Right lobe of liver (tissue), 6 donors: ENCODE data around the gene FCER2. TPM values are rescaled to one million over a fixed set of nuclear protein-coding genes. Genes with fewer than 3 reads are reported as not detected.

Source experiments
- ATAC-seq, 4 donors: fragments of 200-7000 bp; cut with Tn5 transposase; one replicate each; pipeline ENCODE4 v1.9.1; 2020; ENCODE audit warnings: mild to moderate bottlenecking in 4 of 4, moderate library complexity in 4 of 4
- DNase-seq, 3 donors: peaks; one replicate each; pipeline ENCODE4 v3.0.0-alpha.2; 2020
- H3K27ac ChIP-seq, 3 donors: fragments of 200-600 bp; one replicate each; pipeline ENCODE4 v1.8.0; 2022
- H3K27me3 ChIP-seq, 2 donors: fragments of 200-600 bp; one replicate each; pipeline ENCODE4 v1.8.0; 2022
- H3K36me3 ChIP-seq, 4 donors: fragments of 200-600 bp; sonication (generic) in 1 of 4; one replicate each; pipeline versions ENCODE4 v1.5.1 to v1.8.0; 2017 to 2022; ENCODE audit warnings: control low read depth in 1 of 4
- H3K4me1 ChIP-seq, 4 donors: fragments of 200-600 bp; sonication (generic) in 1 of 4; one replicate each; pipeline versions ENCODE4 v1.5.1 to v1.8.0; 2017 to 2022; ENCODE audit warnings: control low read depth in 1 of 4
- H3K4me3 ChIP-seq, 3 donors: fragments of 200-600 bp; one replicate each; pipeline ENCODE4 v1.8.0; 2022
- H3K9me3 ChIP-seq, 4 donors: fragments of 200-600 bp; sonication (generic) in 1 of 4; one replicate each; pipeline versions ENCODE4 v1.5.1 to v1.8.0; 2017 to 2022; ENCODE audit warnings: control low read depth in 1 of 4
- CTCF ChIP-seq, 4 donors: fragments of 200-600 bp in 3 of 4; fragments of 450-650 bp in 1 of 4; IDR thresholded peaks; one replicate each; pipeline versions ENCODE4 v1.5.1 to v1.8.0; 2016 to 2022; ENCODE audit warnings: antibody characterized with exemption in 4 of 4, mild to moderate bottlenecking in 2 of 4
- POLR2A ChIP-seq: fragments of 450-650 bp; IDR thresholded peaks from one replicate; pipeline ENCODE4 v1.6.1; 2017; ENCODE audit warnings: antibody characterized with exemption, mild to moderate bottlenecking
- WGBS: methylation state at CpG from one replicate; pipeline ENCODE4 v1.1.6; 2018; ENCODE audit warnings: low coverage, low lambda C conversion rate; ENCODE audit not compliant: insufficient coverage; ENCODE audit errors: missing lambda C conversion rate; 5-methylcytosine and 5-hydroxymethylcytosine counted together
- intact Hi-C, 2 donors: fragments of 100-400 bp; cut with DNase I; formaldehyde crosslinking; loops; one replicate each; pipeline versions ENCODE4 v1.11.2 to v1.14.1; 2022
- total RNA-seq, 6 experiments: library from RNA; depleted of rRNA in 2 of 6; stranded (reverse); fragments of >200 nt in 2 of 6; fragmentation: NEBNext Ultra II Directional in 3 of 6; extraction: Animal tissue kit (Norgen Biotek cat#: 25700) in 3 of 6; gene quantifications; one replicate each; pipeline versions ENCODE4 v1.1.0 to v1.2.4, GENCODE V29; 2016 to 2023
- donor health status: DM: no; HTN: yes; CAD: no.
- donor health status: DM: no; HTN: no; CAD: no.
- donor health status: DM: no; HTN: no; CAD: no.
- donor health status: DM: no; HTN: yes; CAD: no.
- donor health status: DM: no; HTN: yes; CAD: no.

FCER2 gene
- total RNA-seq, 6 experiments from 2014 or later, result 0.18 to 0.29 TPM; not detected in 4

GRCh38 chr19:7706955-7707456 lies 5.1 kb upstream of the FCER2 start:
- no peak overlapping the region for H3K4me3 ChIP-seq
- 29% methylated on average over 2 of the region's 8 CpGs for WGBS
- H3K4me1 ChIP-seq, result no peaks in the 10 kb centered on the region
- ATAC-seq (peak; percentile 58 to 75 (median 68)), DNase-seq (peak in 1 of 3 donors; percentile 43)
- no peaks in the 10 kb centered on the region for H3K9me3 ChIP-seq
- H3K27ac ChIP-seq, result peak overlapping the region; percentile 37 to 57 (median 44)
- H3K36me3 ChIP-seq, result no peaks in the 10 kb centered on the region
- no peak for TF ChIP-seq POLR2A
- no peak for TF ChIP-seq CTCF (IDR thresholded peaks at IDR 0.05)
- intact Hi-C loops, result no loop called here
- H3K27me3 ChIP-seq, result no peaks in the 10 kb centered on the region

GRCh38 chr19:7706188-7706954 lies 4.4 kb upstream of the FCER2 start:
- Histone ChIP-seq H3K4me3 (no peak overlapping the region), H3K9me3 (no peaks in the 10 kb centered on the region), H3K27me3 (no peaks in the 10 kb centered on the region), H3K4me1 (no peaks in the 10 kb centered on the region), H3K36me3 (no peaks in the 10 kb centered on the region), H3K27ac (peak overlapping the region; percentile 37 to 57 (median 44))
- intact Hi-C loops, result no loop called here
- DNase-seq, result no peak
- peak in 3 of 4 donors; percentile 8 to 9 (median 9) for ATAC-seq
- TF ChIP-seq POLR2A, result no peak
- TF ChIP-seq CTCF (IDR thresholded peaks at IDR 0.05), result no peak
- 65% methylated on average over 8 of the region's 14 CpGs for WGBS

- no peaks in the 10 kb centered on the region for H3K4me1 ChIP-seq
- H3K27ac ChIP-seq, result peak overlapping the region in 1 of 3 donors; percentile 57
- DNase-seq, result peak in 2 of 3 donors; percentile 55 to 75
- H3K27me3 ChIP-seq, result no peaks in the 10 kb centered on the region
- TF ChIP-seq CTCF (IDR thresholded peaks at IDR 0.05) (no peak), POLR2A (no peak)
- no peak overlapping the region for H3K4me3 ChIP-seq
- H3K36me3 ChIP-seq, result no peaks in the 10 kb centered on the region
- WGBS, result 27% methylated on average over 9 of the region's 24 CpGs
- no peaks in the 10 kb centered on the region for H3K9me3 ChIP-seq
- intact Hi-C loops, result no loop called here
- ATAC-seq, result peak; percentile 6 to 54 (median 42)
These were observed 3.7 kb upstream of the FCER2 start for GRCh38 chr19:7705387-7706187.

- TF ChIP-seq CTCF (IDR thresholded peaks at IDR 0.05) (no peak), POLR2A (no peak)
- 69% methylated on average over 5 of the region's 6 CpGs for WGBS
These were observed 2.5 kb upstream of the FCER2 start for GRCh38 chr19:7704280-7705060.

More at GRCh38 chr19:7704280-7705060, 2.5 kb upstream of the FCER2 start:
- Histone ChIP-seq H3K9me3 (no peaks in the 10 kb centered on the region), H3K36me3 (no peaks in the 10 kb centered on the region), H3K4me1 (no peaks in the 10 kb centered on the region), H3K4me3 (no peak overlapping the region), H3K27ac (no peak overlapping the region), H3K27me3 (no peaks in the 10 kb centered on the region)
- intact Hi-C loops, result no loop called here
- ATAC-seq, result no peak
- DNase-seq, result no peak
